Kidney (tissue), 14 donors: ENCODE data around the gene APOLD1. TPM values are rescaled to one million over a fixed set of nuclear protein-coding genes. Genes with fewer than 3 reads are reported as not detected.

Experiments used
- DNase-seq, 5 donors: peaks; one replicate each; pipeline ENCODE4 v3.0.0-alpha.2; 2013 to 2020
- FAIRE-seq: peaks from 2 replicates; lab custom pipeline; 2012; peaks lifted over from hg19 to GRCh38; lab: Jason Lieb, UNC
- H3K27ac ChIP-seq, 2 donors: one replicate each; pipeline ENCODE4 v1.7.0; 2013; ENCODE audit warnings: low read depth in 2 of 2, low read length in 2 of 2, inconsistent platforms in 1 of 2
- H3K27me3 ChIP-seq: one replicate; pipeline ENCODE4 v1.7.1; 2013; ENCODE audit warnings: low read length, inconsistent platforms; ENCODE audit not compliant: control insufficient read depth, insufficient read depth
- H3K36me3 ChIP-seq, 3 donors: one replicate each; pipeline versions ENCODE4 v1.7.0 to v1.7.1; 2013; ENCODE audit warnings: low read length in 3 of 3, control low read depth in 1 of 3, inconsistent platforms in 1 of 3; ENCODE audit not compliant: insufficient read depth in 3 of 3, control insufficient read depth in 2 of 3
- H3K4me1 ChIP-seq, 3 donors: one replicate each; pipeline versions ENCODE4 v1.7.0 to v1.7.1; 2013; ENCODE audit warnings: low read length in 3 of 3, inconsistent platforms in 1 of 3, low read depth in 1 of 3; ENCODE audit not compliant: control insufficient read depth in 2 of 3, insufficient read depth in 2 of 3
- H3K4me3 ChIP-seq, 3 donors: one replicate each; pipeline versions ENCODE4 v1.7.0 to v1.8.1; 2013; ENCODE audit warnings: low read length in 3 of 3, control low read depth in 1 of 3, inconsistent platforms in 1 of 3
- H3K9ac ChIP-seq, 3 donors: one replicate each; pipeline versions ENCODE4 v1.7.0 to v1.7.1; 2013; ENCODE audit warnings: low read length in 3 of 3, control low read depth in 1 of 3, inconsistent platforms in 1 of 3
- H3K9me3 ChIP-seq, 3 donors: one replicate each; pipeline versions ENCODE4 v1.7.0 to v1.7.1; 2013; ENCODE audit warnings: low read length in 3 of 3, control low read depth in 1 of 3, inconsistent platforms in 1 of 3; ENCODE audit not compliant: control insufficient read depth in 2 of 3, insufficient read depth in 1 of 3
- intact Hi-C: fragments of 100-400 bp; cut with DNase I; formaldehyde crosslinking; loops from one replicate; pipeline ENCODE4 v1.11.1; 2022
- polyA plus RNA-seq: library from polyadenylated mRNA; stranded (reverse); fragments of 350-450 nt; fragmentation: Illumina TruSeq; extraction: RNeasy Lipid Tissue Mini Kit (QIAGEN cat#74804); gene quantifications from one replicate; pipeline ENCODE4 v1.2.3, GENCODE V29; 2014; ENCODE audit warnings: low read depth, low replicate concordance; ENCODE audit not compliant: insufficient read depth
- total RNA-seq: library from RNA; stranded (reverse); fragmentation: NEBNext Ultra II Directional; extraction: Animal tissue kit (Norgen Biotek cat#: 25700); gene quantifications from one replicate; pipeline ENCODE4 v1.2.1, GENCODE V29; 2021
- TF ChIP-seq, protein P1 (sequence below): IDR thresholded peaks from 3 replicates; pipeline ENCODE4 v1.5.1; 2012; ENCODE audit warnings: mild to moderate bottlenecking, moderate library complexity, borderline replicate concordance; ENCODE audit not compliant: insufficient read depth; ENCODE audit errors: extremely low read depth
- donor health status: control.
- donor health status: control.
- donor health status: control.
- donor health status: control.
- donor health status: control.
- donor health status: DM: yes; HTN: yes; CAD: no.
- donor health status: Normal renal cell carcinoma (clear cell type).

Gene APOLD1
- total and polyA plus RNA-seq, 2 donors from 2014 or later = 4.5 to 18.9 TPM

DNA sequence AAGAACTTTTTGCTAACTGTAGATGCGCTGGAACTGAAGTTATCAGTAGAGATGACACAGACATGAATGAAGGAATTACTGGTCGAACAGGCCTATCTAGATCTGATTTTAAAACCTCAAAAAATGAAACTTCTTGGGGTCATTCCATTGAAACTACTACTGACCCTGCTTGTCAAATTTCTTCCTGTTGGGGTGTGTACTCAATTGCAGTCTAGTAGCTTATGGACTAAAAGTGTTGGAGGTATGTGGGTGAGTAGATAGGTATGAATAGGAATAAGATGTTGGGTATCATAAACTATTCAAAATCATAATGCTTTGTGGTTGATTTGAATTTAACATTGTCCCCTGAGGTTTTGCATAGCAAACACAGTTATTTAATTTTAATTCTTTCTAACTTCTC is 9.2 kb downstream of the APOLD1 start:
- Histone ChIP-seq H3K4me3 (no peak overlapping the region), H3K36me3 (no peaks in the 10 kb centered on the region), H3K27ac (no peak overlapping the region), H3K9me3 (no peaks in the 10 kb centered on the region), H3K4me1 (no peaks in the 10 kb centered on the region), H3K27me3 (no peaks in the 10 kb centered on the region), H3K9ac (no peak overlapping the region)
- FAIRE-seq (no peak), DNase-seq (no peak)
- intact Hi-C loops = no loop called here
- TF ChIP-seq, protein P1, sequence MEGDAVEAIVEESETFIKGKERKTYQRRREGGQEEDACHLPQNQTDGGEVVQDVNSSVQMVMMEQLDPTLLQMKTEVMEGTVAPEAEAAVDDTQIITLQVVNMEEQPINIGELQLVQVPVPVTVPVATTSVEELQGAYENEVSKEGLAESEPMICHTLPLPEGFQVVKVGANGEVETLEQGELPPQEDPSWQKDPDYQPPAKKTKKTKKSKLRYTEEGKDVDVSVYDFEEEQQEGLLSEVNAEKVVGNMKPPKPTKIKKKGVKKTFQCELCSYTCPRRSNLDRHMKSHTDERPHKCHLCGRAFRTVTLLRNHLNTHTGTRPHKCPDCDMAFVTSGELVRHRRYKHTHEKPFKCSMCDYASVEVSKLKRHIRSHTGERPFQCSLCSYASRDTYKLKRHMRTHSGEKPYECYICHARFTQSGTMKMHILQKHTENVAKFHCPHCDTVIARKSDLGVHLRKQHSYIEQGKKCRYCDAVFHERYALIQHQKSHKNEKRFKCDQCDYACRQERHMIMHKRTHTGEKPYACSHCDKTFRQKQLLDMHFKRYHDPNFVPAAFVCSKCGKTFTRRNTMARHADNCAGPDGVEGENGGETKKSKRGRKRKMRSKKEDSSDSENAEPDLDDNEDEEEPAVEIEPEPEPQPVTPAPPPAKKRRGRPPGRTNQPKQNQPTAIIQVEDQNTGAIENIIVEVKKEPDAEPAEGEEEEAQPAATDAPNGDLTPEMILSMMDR = no peak

DNA sequence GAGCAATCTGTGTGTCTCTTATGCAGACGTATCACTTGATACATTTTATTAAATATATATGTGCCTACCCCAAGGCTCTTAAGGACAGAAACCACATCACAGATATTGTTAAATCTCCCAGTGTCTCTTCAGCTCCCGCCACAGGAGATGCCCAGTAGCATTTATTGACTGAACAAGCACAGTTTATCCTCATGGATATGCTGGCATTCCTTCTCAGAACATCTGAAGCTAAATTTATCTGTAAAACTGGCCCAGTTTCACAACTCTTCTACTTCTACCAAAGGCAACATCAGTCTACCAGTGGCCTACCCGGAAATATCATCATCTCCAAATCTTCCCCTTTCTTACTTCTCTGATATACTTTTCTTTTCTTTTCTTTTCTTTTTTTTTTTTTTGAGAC is 10.7 kb downstream of the APOLD1 start:
- H3K9ac ChIP-seq = no peak overlapping the region
- FAIRE-seq (no peak), DNase-seq (no peak)
- no peaks in the 10 kb centered on the region for H3K36me3 ChIP-seq
- H3K9me3 ChIP-seq = no peaks in the 10 kb centered on the region
- H3K27ac ChIP-seq = no peak overlapping the region
- H3K27me3 ChIP-seq = no peaks in the 10 kb centered on the region
- H3K4me3 ChIP-seq = no peak overlapping the region
- intact Hi-C loops = no loop called here
- no peaks in the 10 kb centered on the region for H3K4me1 ChIP-seq
- TF ChIP-seq, protein P1 = no peak

DNA sequence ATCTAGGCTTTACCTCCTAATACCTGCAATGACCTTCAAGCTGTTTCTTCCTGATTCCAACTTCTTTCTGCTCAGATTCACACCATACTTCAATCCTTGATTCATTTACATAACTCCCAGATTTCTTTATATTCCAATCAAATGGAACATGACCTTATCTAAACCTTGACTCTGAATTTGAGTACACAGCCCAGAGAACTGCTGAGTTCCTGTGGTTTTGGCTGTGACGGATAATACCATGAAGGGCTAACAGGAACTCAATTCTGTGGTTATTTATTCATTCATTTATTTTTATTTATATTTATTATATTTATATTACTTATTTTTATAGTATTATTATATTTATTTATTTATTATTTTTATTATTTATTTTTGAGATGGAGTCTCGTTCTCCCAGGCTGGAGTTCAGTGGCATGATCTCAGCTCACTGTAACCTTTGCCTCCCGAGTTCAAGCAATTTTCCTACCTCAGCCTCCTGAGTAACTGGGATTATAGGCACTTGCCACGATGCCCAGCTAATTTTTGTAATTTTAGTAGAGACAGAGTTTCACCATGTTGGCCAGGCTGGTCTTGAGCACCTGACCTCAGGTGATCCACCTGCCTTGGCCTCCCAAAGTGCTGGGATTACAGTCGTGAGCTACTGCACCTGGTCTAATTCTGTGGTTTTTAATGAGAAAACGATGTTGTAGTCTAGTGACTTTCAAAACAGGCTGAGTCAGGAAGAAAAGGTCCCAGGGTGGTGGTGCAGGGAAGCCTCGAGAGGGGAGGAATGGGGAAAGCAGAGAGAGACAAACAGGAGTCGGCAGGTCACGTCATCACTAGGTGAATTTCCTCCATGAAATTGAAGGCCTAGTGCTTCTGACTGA is 11.7 kb downstream of the APOLD1 start:
- H3K4me1 ChIP-seq = no peaks in the 10 kb centered on the region
- no peaks in the 10 kb centered on the region for H3K36me3 ChIP-seq
- intact Hi-C loops = no loop called here
- TF ChIP-seq, protein P1 = no peak
- no peak for DNase-seq
- H3K4me3 ChIP-seq = no peak overlapping the region
- no peak for FAIRE-seq
- H3K9ac ChIP-seq = no peak overlapping the region
- H3K27me3 ChIP-seq = no peaks in the 10 kb centered on the region
- H3K27ac ChIP-seq = no peak overlapping the region
- H3K9me3 ChIP-seq = no peaks in the 10 kb centered on the region
